Measurements from ENCODE around the gene P2RX2.

DNA sequence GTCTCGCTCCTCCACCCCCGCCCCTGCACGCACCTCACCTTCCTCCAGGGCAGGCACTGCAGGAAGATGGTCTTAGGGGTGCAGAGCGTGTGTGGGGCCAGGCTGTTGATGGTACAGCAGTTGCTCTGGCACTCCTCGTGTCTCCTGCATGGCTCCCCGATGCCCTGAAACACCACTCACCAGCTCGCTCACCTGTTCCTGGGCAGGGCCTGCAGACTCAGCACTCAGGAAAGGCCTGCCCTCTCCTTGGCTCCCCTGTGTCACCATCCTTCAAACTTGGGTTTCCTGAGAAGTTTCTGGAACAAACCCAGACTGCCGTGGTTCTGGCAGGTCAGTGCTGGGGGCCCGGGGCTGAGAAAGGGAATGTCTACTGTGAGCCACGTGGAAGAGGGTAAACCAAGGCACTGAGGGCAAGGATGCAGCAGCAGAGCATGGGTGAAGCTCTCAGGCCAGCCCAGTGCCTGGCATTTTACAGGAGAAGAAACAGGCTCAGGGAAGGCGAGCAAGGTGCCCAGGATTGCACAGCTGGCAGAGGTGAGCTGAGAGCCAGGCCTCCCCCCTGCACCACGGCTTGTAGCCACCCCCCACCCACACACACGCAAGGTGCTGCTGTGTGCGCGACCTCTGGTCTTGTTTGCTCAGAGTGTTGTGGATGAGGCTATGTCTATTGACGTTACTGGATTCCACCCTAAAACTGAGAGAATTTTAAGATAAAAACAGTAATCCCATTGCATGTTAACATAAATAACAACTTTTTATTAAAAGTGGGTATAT, 13.7 kb upstream of the P2RX2 start:
- TF ChIP-seq GATA2 (IDR thresholded peaks at IDR 0.05; ENCODE audit: low read depth, low read length) (no peak), GATA3 (IDR thresholded peaks at IDR 0.05; ENCODE audit: low read depth, low read length) (no peak)
